Skeletal muscle satellite cell (primary cell): ENCODE data around the gene PRKAG2.
"Not testable (repeated sequence)": the region's sequence is repeated elsewhere in the genome, so short reads cannot be mapped to it uniquely, and the experiment has no call there.

ENCODE experiments used
- H3K27me3 ChIP-seq: 2 replicates; pipeline ENCODE4 v1.7.0; 2013; ENCODE audit warnings: low read length; ENCODE audit not compliant: control insufficient read depth, insufficient read depth
- H3K36me3 ChIP-seq: 2 replicates; pipeline ENCODE4 v1.7.0; 2013; ENCODE audit warnings: mild to moderate bottlenecking, control low read depth, low read length; ENCODE audit not compliant: insufficient read depth
- H3K4me1 ChIP-seq: 2 replicates; pipeline ENCODE4 v1.7.0; 2013; ENCODE audit warnings: low read length; ENCODE audit not compliant: control insufficient read depth, insufficient read depth
- H3K4me2 ChIP-seq: 2 replicates; pipeline ENCODE4 v1.7.0; 2013; ENCODE audit warnings: mild to moderate bottlenecking, low read length
- H3K4me3 ChIP-seq: 2 replicates; pipeline ENCODE4 v1.7.0; 2013; ENCODE audit warnings: low read length
- H3K9ac ChIP-seq: 2 replicates; pipeline ENCODE4 v1.7.0; 2013; ENCODE audit warnings: mild to moderate bottlenecking, low read depth, low read length, moderate library complexity
- H3K9me3 ChIP-seq: replicated peaks from 2 replicates; pipeline ENCODE4 v1.7.0; 2013; ENCODE audit warnings: mild to moderate bottlenecking, control low read depth, low read length

Gene PRKAG2

DNA sequence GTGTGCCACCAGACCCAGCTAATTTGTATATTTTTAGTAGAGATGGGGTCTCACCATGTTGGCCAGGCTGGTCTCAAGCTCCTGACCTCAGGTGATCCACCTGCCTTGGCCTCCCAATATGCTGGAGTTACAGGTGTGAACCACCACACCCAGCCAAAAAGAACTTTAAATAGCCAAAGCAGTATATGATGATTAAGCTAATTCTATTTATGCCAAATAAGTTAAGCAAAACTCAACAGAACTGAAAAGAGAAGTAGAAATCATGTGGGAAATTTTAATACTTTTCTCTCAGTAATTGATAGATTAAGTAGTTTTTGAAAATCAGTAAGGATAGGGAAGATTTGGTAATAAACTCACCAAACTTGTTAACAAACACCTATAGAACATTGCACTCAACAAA is 332.7 kb downstream of the PRKAG2 start:
- H3K9ac ChIP-seq = no peak overlapping the region
- H3K4me2 ChIP-seq = no peak overlapping the region
- H3K9me3 ChIP-seq = no peaks in the 10 kb centered on the region
- peaks cover 56% of the 10 kb centered on the region for H3K27me3 ChIP-seq
- H3K4me3 ChIP-seq = no peak overlapping the region
- no peaks in the 10 kb centered on the region for H3K36me3 ChIP-seq
- no peaks in the 10 kb centered on the region for H3K4me1 ChIP-seq

DNA sequence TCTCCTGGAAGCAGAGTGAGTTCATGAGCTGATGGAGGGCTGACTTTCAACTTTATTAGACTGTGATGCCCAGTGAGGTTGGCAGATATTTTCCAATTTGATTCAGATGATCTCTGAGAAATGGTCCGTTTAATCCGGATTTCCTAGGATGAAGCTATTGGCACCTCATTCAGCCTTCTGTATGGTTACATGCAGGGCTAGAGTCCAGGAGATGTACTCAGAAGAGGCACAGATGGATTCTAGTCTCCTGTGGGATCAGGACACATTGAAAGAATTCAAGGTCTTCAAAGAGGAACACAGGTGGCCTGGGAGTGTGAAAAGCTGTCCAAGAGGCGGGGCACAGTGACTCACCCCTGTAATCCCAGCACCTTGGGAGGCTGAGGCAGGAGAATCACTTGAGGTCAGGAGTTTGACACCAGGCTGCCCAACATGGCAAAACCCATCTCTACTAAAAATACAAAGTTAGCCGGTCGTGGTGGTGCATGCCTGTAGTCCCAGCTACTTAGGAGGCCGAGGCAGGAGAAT is 334.2 kb downstream of the PRKAG2 start:
- H3K27me3 ChIP-seq = peaks cover 53% of the 10 kb centered on the region
- H3K4me3 ChIP-seq = no peak overlapping the region
- H3K4me1 ChIP-seq = no peaks in the 10 kb centered on the region
- no peaks in the 10 kb centered on the region for H3K36me3 ChIP-seq
- no peaks in the 10 kb centered on the region for H3K9me3 ChIP-seq
- no peak overlapping the region for H3K4me2 ChIP-seq
- H3K9ac ChIP-seq = no peak overlapping the region

DNA sequence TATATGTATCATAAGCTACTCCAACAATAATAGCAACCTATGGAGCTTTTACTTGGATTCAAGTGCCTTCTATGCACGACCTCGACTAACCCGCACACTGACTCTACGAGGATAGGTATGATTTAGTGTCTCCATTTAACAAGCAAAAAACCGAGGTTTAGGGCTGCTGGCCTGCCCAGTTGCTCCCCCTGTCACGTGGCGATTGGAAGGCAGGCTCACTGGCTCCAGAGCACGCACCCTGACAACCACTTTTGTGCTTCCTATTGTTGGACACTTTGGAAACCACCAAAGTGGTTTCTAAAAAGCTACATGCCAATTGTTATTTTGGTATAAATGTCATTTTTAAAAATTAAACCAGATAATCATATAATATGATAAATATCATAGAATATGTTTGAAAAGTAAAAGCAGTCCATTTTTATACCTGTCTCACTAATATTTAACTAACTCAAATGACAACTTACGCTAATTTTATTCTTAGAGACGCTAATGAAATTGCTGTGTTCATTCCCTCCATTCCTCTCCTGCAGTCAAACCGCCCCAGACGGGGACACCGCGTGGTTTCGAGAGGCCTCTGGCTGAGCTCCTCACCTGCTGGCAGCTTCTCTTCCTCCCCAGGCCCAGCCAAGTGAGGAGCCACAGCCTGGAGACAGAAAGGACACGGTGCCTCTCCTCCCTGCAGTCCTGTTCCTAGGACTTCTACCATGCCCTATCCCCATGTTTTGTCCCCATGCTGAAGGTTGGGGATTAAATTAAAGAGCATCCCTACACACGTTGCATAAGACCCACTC is 335.0 kb downstream of the PRKAG2 start:
- no peak overlapping the region for H3K4me2 ChIP-seq
- no peak overlapping the region for H3K9ac ChIP-seq
- H3K4me1 ChIP-seq = no peaks in the 10 kb centered on the region
- H3K4me3 ChIP-seq = no peak overlapping the region
- H3K27me3 ChIP-seq = peaks cover 59% of the 10 kb centered on the region
- no peaks in the 10 kb centered on the region for H3K9me3 ChIP-seq
- H3K36me3 ChIP-seq = no peaks in the 10 kb centered on the region

DNA sequence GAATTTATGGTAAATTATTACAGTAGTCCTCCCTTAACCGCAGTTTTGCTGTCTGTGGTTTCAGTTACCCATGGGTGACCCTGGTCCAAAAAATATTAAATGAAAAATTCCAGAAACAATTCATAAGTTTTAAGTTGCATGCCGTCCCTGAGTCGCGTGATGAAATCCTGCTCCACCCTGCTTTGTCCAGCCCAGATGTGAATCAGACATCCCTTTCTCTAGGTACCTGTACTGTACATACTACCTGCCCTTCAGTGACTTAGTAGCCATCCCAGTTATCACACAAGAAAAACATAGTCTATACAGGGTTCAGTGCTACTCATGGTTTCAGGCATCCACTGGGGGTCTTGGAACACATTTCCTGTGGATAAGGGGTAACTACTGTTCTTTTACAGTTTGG is 336.8 kb downstream of the PRKAG2 start:
- H3K9ac ChIP-seq = no peak overlapping the region
- H3K9me3 ChIP-seq = no peaks in the 10 kb centered on the region
- H3K27me3 ChIP-seq = peaks cover 47% of the 10 kb centered on the region
- H3K4me1 ChIP-seq = no peaks in the 10 kb centered on the region
- no peak overlapping the region for H3K4me2 ChIP-seq
- no peak overlapping the region for H3K4me3 ChIP-seq
- no peaks in the 10 kb centered on the region for H3K36me3 ChIP-seq

DNA sequence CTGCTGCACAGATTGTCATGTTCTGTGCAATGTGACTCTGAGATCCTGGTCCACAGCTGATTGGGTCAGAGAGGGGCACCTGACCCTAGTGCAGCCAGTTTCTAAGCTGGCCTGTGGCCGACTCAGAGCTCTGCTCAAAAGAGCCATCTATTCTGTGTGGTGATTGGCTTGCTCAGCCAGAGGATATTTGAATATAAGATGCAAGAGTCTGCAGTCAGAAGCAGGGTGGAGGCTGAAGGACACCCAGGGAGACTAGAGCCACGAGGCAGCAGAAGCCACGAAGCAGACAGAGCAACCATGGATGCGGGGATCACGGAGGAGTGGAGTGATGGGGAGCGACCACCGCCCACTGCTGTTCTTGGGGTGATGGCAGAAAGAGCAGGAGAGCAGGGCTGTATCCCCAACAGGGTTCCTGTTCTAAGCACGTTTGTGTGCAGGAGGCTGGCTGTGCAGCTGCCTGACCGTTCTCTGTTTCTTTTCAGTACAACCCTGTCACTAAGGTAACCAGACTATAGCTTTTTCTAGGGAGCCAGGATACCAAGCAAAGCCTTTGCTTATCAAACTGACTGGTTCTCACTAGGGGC is 337.7 kb downstream of the PRKAG2 start:
- no peak overlapping the region for H3K9ac ChIP-seq
- H3K9me3 ChIP-seq = no peaks in the 10 kb centered on the region
- no peak overlapping the region for H3K4me2 ChIP-seq
- no peaks in the 10 kb centered on the region for H3K4me1 ChIP-seq
- H3K27me3 ChIP-seq = peaks cover 44% of the 10 kb centered on the region
- no peak overlapping the region for H3K4me3 ChIP-seq
- no peaks in the 10 kb centered on the region for H3K36me3 ChIP-seq

DNA sequence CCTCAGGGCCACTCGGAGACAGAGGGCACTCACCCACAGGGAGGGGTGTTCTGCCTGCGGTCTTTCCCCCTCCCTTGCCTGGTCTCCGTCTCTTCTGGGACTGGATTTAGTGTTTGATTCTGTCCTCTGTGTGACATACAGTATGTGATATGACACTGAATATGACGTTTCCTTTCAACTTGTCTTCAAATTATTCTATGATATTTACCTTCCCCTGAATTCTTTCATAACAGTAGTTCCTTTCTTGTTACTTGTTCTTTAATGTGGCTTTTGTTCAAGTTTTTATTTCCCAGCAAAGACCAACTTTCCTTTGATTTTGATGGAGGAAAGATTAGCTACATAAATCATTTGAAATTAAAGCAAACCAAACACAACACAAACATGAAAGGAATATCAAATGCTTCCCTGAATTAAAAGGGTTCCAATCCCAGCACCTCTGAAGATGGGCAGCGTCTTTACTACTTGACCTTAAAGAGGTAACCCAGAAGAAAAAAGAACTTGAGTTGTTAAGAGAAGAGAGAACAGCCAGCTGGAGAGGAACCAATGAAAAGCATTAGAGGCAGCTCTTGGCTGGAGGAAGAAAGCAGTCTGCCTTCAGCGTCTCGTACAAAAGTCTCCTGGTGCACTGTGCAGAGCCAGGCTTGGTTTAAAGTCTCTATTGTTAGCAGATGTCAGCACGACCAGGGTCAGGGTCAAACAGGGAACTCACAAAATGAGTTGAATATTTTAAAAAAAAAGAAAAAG is 338.9 kb downstream of the PRKAG2 start:
- H3K4me2 ChIP-seq = no peak overlapping the region
- H3K4me1 ChIP-seq = no peaks in the 10 kb centered on the region
- no peaks in the 10 kb centered on the region for H3K36me3 ChIP-seq
- H3K27me3 ChIP-seq = peaks cover 39% of the 10 kb centered on the region
- H3K9me3 ChIP-seq = no peaks in the 10 kb centered on the region
- no peak overlapping the region for H3K4me3 ChIP-seq
- H3K9ac ChIP-seq = no peak overlapping the region

DNA sequence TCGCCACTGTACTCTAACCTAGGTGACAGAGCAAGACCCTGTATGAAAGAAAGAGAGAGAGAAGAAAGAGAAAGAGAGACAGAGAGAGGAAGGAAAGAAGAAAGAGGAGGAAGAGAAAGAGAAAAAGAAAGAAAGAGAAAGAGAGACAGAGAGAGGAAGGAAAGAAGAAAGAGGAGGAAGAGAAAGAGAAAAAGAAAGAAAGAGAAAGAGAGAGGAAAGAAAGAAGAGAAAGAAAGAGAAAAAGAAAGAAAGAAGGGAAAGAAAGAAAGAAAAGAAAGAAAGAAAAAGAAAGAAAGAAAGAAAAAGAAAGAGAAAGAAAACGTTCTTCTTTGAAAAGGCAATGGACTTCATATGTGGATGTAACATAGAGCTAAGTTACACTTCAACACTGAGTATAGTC is 340.7 kb downstream of the PRKAG2 start:
- H3K9me3 ChIP-seq, H3K4me3 ChIP-seq, H3K9ac ChIP-seq, H3K4me2 ChIP-seq, H3K36me3 ChIP-seq, H3K4me1 ChIP-seq: not testable (repeated sequence)
- H3K27me3 ChIP-seq = peaks cover 26% of the 10 kb centered on the region

DNA sequence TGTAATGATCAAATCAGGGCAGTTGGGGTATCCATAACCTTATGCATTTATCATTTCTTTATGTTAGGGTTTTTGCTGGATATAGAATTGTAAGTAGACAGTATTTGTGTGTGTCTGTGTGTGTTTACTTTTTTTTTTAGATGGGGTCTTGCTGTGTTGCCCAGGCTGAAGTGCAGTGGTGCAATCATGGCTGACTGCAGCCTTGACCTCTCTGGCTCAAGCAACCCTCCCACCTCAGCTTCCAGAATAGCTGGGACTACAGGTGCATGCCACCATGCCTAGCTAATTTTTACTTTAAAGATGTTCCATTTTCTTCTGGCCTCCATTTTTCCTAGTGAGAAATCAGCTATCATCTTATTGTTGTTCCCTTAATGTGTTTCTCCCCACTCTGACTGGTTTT is 347.1 kb downstream of the PRKAG2 start:
- H3K4me1 ChIP-seq = no peaks in the 10 kb centered on the region
- H3K4me2 ChIP-seq = no peak overlapping the region
- peaks cover 5% of the 10 kb centered on the region for H3K9me3 ChIP-seq
- H3K27me3 ChIP-seq = peaks cover 3% of the 10 kb centered on the region
- no peak overlapping the region for H3K9ac ChIP-seq
- no peaks in the 10 kb centered on the region for H3K36me3 ChIP-seq
- no peak overlapping the region for H3K4me3 ChIP-seq

DNA sequence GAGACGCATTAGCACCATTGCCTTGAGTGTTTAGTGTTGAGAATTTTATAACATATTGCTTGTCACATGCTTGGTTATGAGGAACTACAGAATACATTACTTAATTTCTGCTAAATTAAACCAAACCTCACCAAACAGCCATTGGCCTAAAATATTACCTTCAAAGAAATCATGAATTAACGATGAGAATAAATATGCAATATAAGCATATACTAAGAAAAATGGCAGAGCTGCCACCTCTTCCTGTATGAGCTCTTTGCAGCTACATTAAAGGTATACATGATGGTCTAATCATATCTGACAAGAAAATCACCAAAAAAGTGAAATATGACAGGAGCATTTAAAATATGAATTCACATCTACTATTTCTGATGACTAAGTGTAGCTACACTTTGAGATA is 352.1 kb downstream of the PRKAG2 start:
- no peaks in the 10 kb centered on the region for H3K36me3 ChIP-seq
- no peak overlapping the region for H3K4me2 ChIP-seq
- no peaks in the 10 kb centered on the region for H3K27me3 ChIP-seq
- no peak overlapping the region for H3K9ac ChIP-seq
- peaks cover 8% of the 10 kb centered on the region for H3K4me1 ChIP-seq
- no peaks in the 10 kb centered on the region for H3K9me3 ChIP-seq
- no peak overlapping the region for H3K4me3 ChIP-seq

DNA sequence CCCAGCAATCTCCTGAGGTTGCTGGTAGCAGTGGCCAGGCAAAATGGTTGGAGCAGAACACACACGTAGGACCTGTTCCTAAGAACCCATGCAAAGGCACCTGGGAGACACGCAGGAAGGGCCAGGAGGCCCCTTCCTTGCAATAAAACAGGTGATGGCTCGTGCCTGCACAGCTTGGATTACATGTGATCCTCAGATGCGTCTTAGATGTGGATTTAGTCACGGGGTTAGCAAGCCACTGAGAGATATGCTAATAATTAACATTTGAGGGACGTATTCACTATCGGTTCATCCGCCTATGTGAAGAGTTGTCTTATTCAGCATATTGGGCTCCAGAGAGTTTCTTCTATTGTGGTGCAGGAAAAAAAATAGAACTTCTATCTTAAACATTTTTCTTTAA is 352.6 kb downstream of the PRKAG2 start:
- no peak overlapping the region for H3K4me3 ChIP-seq
- peaks cover 8% of the 10 kb centered on the region for H3K4me1 ChIP-seq
- no peak overlapping the region for H3K9ac ChIP-seq
- H3K9me3 ChIP-seq = no peaks in the 10 kb centered on the region
- no peak overlapping the region for H3K4me2 ChIP-seq
- no peaks in the 10 kb centered on the region for H3K27me3 ChIP-seq
- H3K36me3 ChIP-seq = no peaks in the 10 kb centered on the region

DNA sequence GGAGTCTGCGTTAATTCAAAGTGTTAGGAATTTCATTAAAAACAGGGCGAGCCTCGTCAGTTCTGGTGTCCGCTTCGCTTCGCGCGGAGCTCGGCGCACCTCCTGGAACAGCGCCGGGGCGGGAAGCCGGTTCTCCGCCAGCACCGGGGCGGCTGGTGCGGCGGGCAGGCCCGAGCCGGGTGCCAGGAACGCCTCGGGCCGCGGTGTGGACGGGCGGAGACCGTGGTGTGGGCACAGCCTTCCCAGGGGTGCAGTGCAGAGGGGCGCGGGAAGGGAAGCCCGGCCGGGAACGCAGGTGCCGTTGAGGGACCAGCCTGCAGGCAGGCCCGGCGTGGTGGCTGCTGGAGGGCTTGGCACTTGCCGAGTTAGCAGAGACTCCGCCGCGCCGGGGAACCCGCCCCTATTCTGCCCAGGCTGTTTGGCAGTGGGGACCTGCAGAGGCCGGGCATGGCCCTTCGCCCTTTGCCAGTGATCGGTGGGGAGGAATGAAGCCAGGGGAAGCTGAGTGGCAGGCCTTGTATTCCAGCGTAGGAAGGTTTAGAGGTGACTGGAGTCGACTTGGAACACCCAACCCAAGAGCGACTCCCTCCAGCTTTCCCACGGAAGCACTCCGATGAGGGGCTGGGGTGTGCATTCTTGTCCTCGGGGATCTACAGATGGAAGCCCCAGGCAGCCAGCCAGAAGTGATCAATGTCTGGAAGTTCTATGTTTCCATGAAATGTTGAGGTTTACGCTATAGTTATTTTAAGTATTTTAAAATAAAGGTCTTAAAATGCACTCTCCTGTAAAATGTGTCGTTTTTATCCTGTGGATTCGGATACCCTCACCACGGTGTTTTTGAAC is 356.3 kb downstream of the PRKAG2 start:
- no peaks in the 10 kb centered on the region for H3K27me3 ChIP-seq

More for the DNA sequence above, 356.3 kb downstream of the PRKAG2 start:
- Histone ChIP-seq H3K9me3 (no peaks in the 10 kb centered on the region), H3K4me2 (peak overlapping the region; percentile 96), H3K36me3 (no peaks in the 10 kb centered on the region), H3K4me1 (peaks cover 22% of the 10 kb centered on the region), H3K4me3 (peak overlapping the region; percentile 77), H3K9ac (peak overlapping the region; percentile 84)
